IMR-90 (cell line): ENCODE measurements around the gene CLDN14.

Experiments used
- CTCF ChIP-seq: conservative IDR thresholded peaks from 2 replicates; pipeline ENCODE4 v1.5.1; 2012; ENCODE audit warnings: mild to moderate bottlenecking, low read depth, low read length, improper control_type of control experiment
- ELK1 ChIP-seq: fragments of 150-350 bp; IDR thresholded peaks from 2 replicates; pipeline ENCODE4 v1.6.1; 2016; ENCODE audit warnings: low read depth, mild to moderate bottlenecking, low read length, moderate library complexity, borderline replicate concordance
- FOS ChIP-seq: fragments of 150-350 bp; IDR thresholded peaks from 2 replicates; pipeline ENCODE4 v1.6.1; 2016; ENCODE audit warnings: low read depth, low read length
- MAZ ChIP-seq: IDR thresholded peaks from 2 replicates; pipeline ENCODE4 v1.6.1; 2012; ENCODE audit warnings: low read depth, mild to moderate bottlenecking, low read length, improper control_type of control experiment, moderate library complexity, borderline replicate concordance
- RCOR1 ChIP-seq: IDR thresholded peaks from 2 replicates; pipeline ENCODE4 v1.6.1; 2012; ENCODE audit warnings: mild to moderate bottlenecking, low read length, improper control_type of control experiment; ENCODE audit not compliant: insufficient replicate concordance
- RFX5 ChIP-seq: IDR thresholded peaks from 2 replicates; pipeline ENCODE4 v1.8.0; 2012; ENCODE audit warnings: low read depth, mild to moderate bottlenecking, low read length, moderate library complexity
- SMC3 ChIP-seq: fragments of 150-350 bp; IDR thresholded peaks from 2 replicates; pipeline ENCODE4 v1.6.1; 2016; ENCODE audit warnings: low read depth, mild to moderate bottlenecking, antibody characterized with exemption, low read length, moderate library complexity
- USF2 ChIP-seq: fragments of 150-350 bp; IDR thresholded peaks from 2 replicates; pipeline ENCODE4 v1.6.1; 2017; ENCODE audit warnings: mild to moderate bottlenecking, antibody characterized with exemption, low read length, low read depth

- TF ChIP-seq SMC3: no peak
- TF ChIP-seq CTCF: no peak
- TF ChIP-seq RCOR1: no peak
- no peak for TF ChIP-seq MAZ
- TF ChIP-seq RFX5: no peak
- TF ChIP-seq FOS: no peak
- TF ChIP-seq ELK1: no peak
- no peak for TF ChIP-seq USF2
Observed at GRCh38 chr21:36474591-36474990, 5.3 kb downstream of the CLDN14 start.
